ENCODE results near the gene THEMIS.

DNA sequence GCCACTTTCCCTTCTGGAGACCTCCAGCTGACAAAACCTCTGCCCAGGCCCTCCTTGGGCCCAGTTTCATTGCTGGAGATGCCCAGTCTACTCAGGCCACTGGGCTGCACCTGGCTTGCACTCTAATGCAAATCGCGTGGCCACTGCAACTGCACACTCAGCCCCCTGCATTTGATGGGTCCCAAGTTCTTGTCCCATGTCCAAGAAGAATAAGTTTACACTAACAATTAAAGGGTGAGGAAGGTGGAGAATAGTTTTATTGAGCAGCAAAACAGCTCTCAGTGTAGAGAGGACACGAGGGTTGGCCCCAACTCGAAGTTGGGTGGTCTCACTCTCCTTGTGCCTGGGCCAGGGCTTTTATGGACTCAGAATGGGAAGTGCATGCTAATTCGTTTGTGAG is 31.9 kb upstream of the THEMIS start:
- TF ChIP-seq CTCF (IDR thresholded peaks at IDR 0.05; ENCODE audit: low read length) (no peak), EZH2phosphoT487 (IDR thresholded peaks at IDR 0.05; ENCODE audit: low read length) (no peak)

Data from MM.1S (cell line).